A673 (cell line): ENCODE data around the gene UCP3. TPM values are rescaled to one million over a fixed set of nuclear protein-coding genes. Genes with fewer than 3 reads are reported as not detected.

Experiments used
- BruUV-seq: library from RNA; stranded (reverse); fragments of 400-500 nt; replicated peaks from 2 replicates; lab custom pipeline; 2021; lab: Mats Ljungman, UMichigan
- CTCF ChIA-PET: fragments of 300-600 bp; sonication (Branson Sonifier 250); formaldehyde crosslinking; loops from one replicate; lab custom pipeline; 2022; ENCODE audit warnings: antibody characterized with exemption; lab: Charles Lee
- POLR2A ChIA-PET: fragments of 300-600 bp; sonication (Branson Sonifier 250); formaldehyde crosslinking; loops from one replicate; lab custom pipeline; 2022; ENCODE audit warnings: antibody characterized with exemption; ENCODE audit not compliant: low non-redundant PET; lab: Charles Lee
- DNase-seq: peaks from one replicate; pipeline ENCODE4 v3.0.0-alpha.2; 2015; ENCODE audit warnings: low spot score
- H3K27ac ChIP-seq: fragments of 200-600 bp; sonication (generic); 2 replicates; pipeline ENCODE4 v1.5.1; 2016; ENCODE audit warnings: mixed run types, low read depth, mild to moderate bottlenecking, mixed read lengths, antibody characterized with exemption, low read length; ENCODE audit not compliant: poor library complexity, severe bottlenecking
- H3K27me3 ChIP-seq: fragments of 200-600 bp; sonication (generic); replicated peaks from 2 replicates; pipeline ENCODE4 v1.6.1; 2017; ENCODE audit warnings: mixed run types, low read depth, mild to moderate bottlenecking, mixed read lengths, antibody characterized with exemption, low read length; ENCODE audit not compliant: insufficient read depth, poor library complexity
- H3K36me3 ChIP-seq: fragments of 200-600 bp; sonication (generic); 2 replicates; pipeline ENCODE4 v1.6.1; 2016; ENCODE audit warnings: mixed run types, mild to moderate bottlenecking, mixed read lengths, antibody characterized with exemption, low read length; ENCODE audit not compliant: insufficient read depth, poor library complexity, severe bottlenecking
- H3K4me1 ChIP-seq: fragments of 200-600 bp; sonication (generic); 2 replicates; pipeline ENCODE4 v1.6.1; 2017; ENCODE audit warnings: mixed run types, mild to moderate bottlenecking, mixed read lengths, antibody characterized with exemption, low read length; ENCODE audit not compliant: insufficient read depth, poor library complexity, severe bottlenecking
- H3K4me3 ChIP-seq: fragments of 200-600 bp; sonication (generic); 2 replicates; pipeline ENCODE4 v1.5.1; 2016; ENCODE audit warnings: low read depth, mixed run types, mild to moderate bottlenecking, mixed read lengths, low read length; ENCODE audit not compliant: poor library complexity, severe bottlenecking
- H3K9me3 ChIP-seq: fragments of 200-600 bp; sonication (generic); 2 replicates; pipeline ENCODE4 v1.6.1; 2016; ENCODE audit warnings: mixed run types, low read depth, mild to moderate bottlenecking, mixed read lengths, antibody characterized with exemption, low read length; ENCODE audit not compliant: poor library complexity, severe bottlenecking
- CTCF ChIP-seq: fragments of 300-800, 200-600 bp; sonication (generic); conservative IDR thresholded peaks from 2 replicates; pipeline ENCODE4 v1.5.1; 2017; ENCODE audit warnings: low read depth, mild to moderate bottlenecking, antibody characterized with exemption, low read length, moderate library complexity, mixed read lengths
- EZH2 ChIP-seq: fragments of 200-600 bp; sonication (generic); IDR thresholded peaks from 2 replicates; pipeline ENCODE4 v1.6.1; 2017; ENCODE audit warnings: borderline replicate concordance, low read depth, mild to moderate bottlenecking, mixed read lengths, antibody characterized with exemption, low read length; ENCODE audit not compliant: poor library complexity, severe bottlenecking
- intact Hi-C: fragments of 100-400 bp; cut with micrococcal nuclease; formaldehyde crosslinking; loops from one replicate; pipeline ENCODE4 v1.10.0; 2022; ENCODE audit not compliant: unreplicated experiment
- total RNA-seq: library from RNA; stranded (reverse); gene quantifications from 2 replicates; pipeline ENCODE4 v1.2.3, GENCODE V29; 2021

The UCP3 gene
- total RNA-seq, 1 experiment from 2014 or later: 3.6 TPM

GRCh38 chr11:73982990-73983740 is 25.7 kb downstream of the UCP3 start:
- POLR2A ChIA-PET: interaction anchor here (1.1 kb wide), 1 partner anchor 13 kb away, joined by 4 read pairs; no protein-coding TSS in a partner anchor
- peaks cover 32% of the 10 kb centered on the region for H3K36me3 ChIP-seq
- peak; percentile 98 for DNase-seq
- intact Hi-C loops: no loop called here
- BruUV-seq: no TSS peak
- TF ChIP-seq EZH2: no peak
- TF ChIP-seq CTCF: no peak
- CTCF ChIA-PET: interaction anchor here (0.9 kb wide), 1 partner anchor 273 kb away, joined by 5 read pairs; no protein-coding TSS in a partner anchor
- H3K4me3 ChIP-seq: peak overlapping the region; percentile 71
- H3K4me1 ChIP-seq: peaks cover 24% of the 10 kb centered on the region
- H3K27ac ChIP-seq: peak overlapping the region; percentile 92
- H3K9me3 ChIP-seq: no peaks in the 10 kb centered on the region
- H3K27me3 ChIP-seq: no peaks in the 10 kb centered on the region

- H3K9me3 ChIP-seq: no peaks in the 10 kb centered on the region
- DNase-seq: peak; percentile 96
- intact Hi-C loops: no loop called here
- H3K27me3 ChIP-seq: no peaks in the 10 kb centered on the region
- H3K27ac ChIP-seq: peak within 1 kb of the TSS; percentile 92
- ChIA-PET POLR2A (interaction anchor here (1.1 kb wide), 1 partner anchor 12 kb away, joined by 4 read pairs; no protein-coding TSS in a partner anchor), CTCF (interaction anchor here (0.9 kb wide), 1 partner anchor 273 kb away, joined by 5 read pairs; no protein-coding TSS in a partner anchor)
- TF ChIP-seq CTCF (no peak), EZH2 (no peak)
- peaks cover 24% of the 10 kb centered on the region for H3K4me1 ChIP-seq
- H3K4me3 ChIP-seq: peak within 1 kb of the TSS; percentile 71
- BruUV-seq: no TSS peak
- peaks cover 38% of the 10 kb centered on the region for H3K36me3 ChIP-seq
Observed at GRCh38 chr11:73982595-73982989, 26.3 kb downstream of the UCP3 start, which contains the start of gene UCP2. UCP2 (minus strand) TSS chr11:73982843; CDS start chr11:73978378, 4,465 bp downstream.

- BruUV-seq: no TSS peak
- intact Hi-C loops: no loop called here
- Histone ChIP-seq H3K9me3 (no peaks in the 10 kb centered on the region), H3K36me3 (peaks cover 52% of the 10 kb centered on the region), H3K4me3 (peak overlapping the region; percentile 71), H3K27ac (peak overlapping the region; percentile 92), H3K27me3 (no peaks in the 10 kb centered on the region), H3K4me1 (peaks cover 24% of the 10 kb centered on the region)
- no peak for TF ChIP-seq EZH2
- no peak for TF ChIP-seq CTCF
- no peak for DNase-seq
- POLR2A ChIA-PET: no interaction called here
- CTCF ChIA-PET: no interaction called here
Observed at GRCh38 chr11:73981051-73981805, 27.7 kb downstream of the UCP3 start.
